NB4 (cell line): ENCODE data around the gene WSB1.

Experiments used
- DNase-seq: peaks from one replicate; pipeline ENCODE4 v3.0.0; 2010; ENCODE audit warnings: low read depth
- H3K4me3 ChIP-seq: one replicate; pipeline ENCODE4 v1.5.1; 2011; ENCODE audit warnings: mild to moderate bottlenecking, low read depth, low read length, moderate library complexity
- MAX ChIP-seq: IDR thresholded peaks from 2 replicates; pipeline ENCODE4 v1.6.1; 2011; ENCODE audit warnings: low read depth, low read length
- MYC ChIP-seq: IDR thresholded peaks from 2 replicates; pipeline ENCODE4 v1.6.1; 2011; ENCODE audit warnings: low read depth, low read length
- POLR2A ChIP-seq: IDR thresholded peaks from 2 replicates; pipeline ENCODE4 v1.6.1; 2011; ENCODE audit warnings: mild to moderate bottlenecking; ENCODE audit not compliant: insufficient read length; ENCODE audit errors: extremely low read depth
- TF ChIP-seq, protein P1 (sequence below): IDR thresholded peaks from one replicate; pipeline ENCODE4 v1.5.1; 2012; ENCODE audit warnings: low read depth, low read length

WSB1 gene, protein sequence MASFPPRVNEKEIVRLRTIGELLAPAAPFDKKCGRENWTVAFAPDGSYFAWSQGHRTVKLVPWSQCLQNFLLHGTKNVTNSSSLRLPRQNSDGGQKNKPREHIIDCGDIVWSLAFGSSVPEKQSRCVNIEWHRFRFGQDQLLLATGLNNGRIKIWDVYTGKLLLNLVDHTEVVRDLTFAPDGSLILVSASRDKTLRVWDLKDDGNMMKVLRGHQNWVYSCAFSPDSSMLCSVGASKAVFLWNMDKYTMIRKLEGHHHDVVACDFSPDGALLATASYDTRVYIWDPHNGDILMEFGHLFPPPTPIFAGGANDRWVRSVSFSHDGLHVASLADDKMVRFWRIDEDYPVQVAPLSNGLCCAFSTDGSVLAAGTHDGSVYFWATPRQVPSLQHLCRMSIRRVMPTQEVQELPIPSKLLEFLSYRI

GRCh38 chr17:27293898-27294688 lies at the start of gene WSB1:
WSB1 (plus strand) TSS chr17:27294114; CDS start chr17:27294396, 282 bp downstream.
- DNase-seq: peak; percentile 94
- TF ChIP-seq POLR2A: peak; percentile 99
- TF ChIP-seq MYC: peak; percentile 52; the same call in 1 of the 2 replicates
- TF ChIP-seq MAX: peak; percentile 84
- TF ChIP-seq, protein P1, sequence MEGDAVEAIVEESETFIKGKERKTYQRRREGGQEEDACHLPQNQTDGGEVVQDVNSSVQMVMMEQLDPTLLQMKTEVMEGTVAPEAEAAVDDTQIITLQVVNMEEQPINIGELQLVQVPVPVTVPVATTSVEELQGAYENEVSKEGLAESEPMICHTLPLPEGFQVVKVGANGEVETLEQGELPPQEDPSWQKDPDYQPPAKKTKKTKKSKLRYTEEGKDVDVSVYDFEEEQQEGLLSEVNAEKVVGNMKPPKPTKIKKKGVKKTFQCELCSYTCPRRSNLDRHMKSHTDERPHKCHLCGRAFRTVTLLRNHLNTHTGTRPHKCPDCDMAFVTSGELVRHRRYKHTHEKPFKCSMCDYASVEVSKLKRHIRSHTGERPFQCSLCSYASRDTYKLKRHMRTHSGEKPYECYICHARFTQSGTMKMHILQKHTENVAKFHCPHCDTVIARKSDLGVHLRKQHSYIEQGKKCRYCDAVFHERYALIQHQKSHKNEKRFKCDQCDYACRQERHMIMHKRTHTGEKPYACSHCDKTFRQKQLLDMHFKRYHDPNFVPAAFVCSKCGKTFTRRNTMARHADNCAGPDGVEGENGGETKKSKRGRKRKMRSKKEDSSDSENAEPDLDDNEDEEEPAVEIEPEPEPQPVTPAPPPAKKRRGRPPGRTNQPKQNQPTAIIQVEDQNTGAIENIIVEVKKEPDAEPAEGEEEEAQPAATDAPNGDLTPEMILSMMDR: peak; percentile 1
- H3K4me3 ChIP-seq: peak within 1 kb of the TSS; percentile 94

- peak; percentile 99 for DNase-seq
- peak; percentile 92 for TF ChIP-seq MYC
- peak; percentile 94 for TF ChIP-seq MAX
- TF ChIP-seq, protein P1: no peak
- TF ChIP-seq POLR2A: peak; percentile 66
- peak overlapping the region; percentile 60 for H3K4me3 ChIP-seq
Observed at GRCh38 chr17:27244491-27245223, 49.3 kb upstream of the WSB1 start.

DNA sequence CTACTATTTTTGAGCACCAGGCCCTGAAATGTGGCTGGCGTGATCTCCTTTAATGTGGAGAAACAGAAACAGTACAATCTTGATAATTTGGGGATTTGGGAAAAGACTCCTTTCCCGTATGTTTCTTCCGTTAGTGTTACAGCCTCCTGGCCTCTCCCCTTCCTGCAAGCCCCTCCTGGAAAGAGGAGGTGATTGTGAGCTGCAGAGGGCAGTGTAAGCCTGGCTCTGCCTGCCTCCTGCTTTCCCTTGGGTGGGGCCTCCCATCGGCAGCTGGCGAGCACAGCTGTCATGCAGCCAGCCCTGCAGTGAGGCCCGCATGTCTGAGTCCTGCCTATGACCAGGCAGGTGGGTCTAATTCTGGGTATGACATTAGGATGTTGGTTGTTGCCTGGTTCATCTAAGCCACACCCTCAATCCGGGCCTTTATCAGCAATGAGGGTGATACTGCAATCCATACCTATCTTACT lies 48.7 kb upstream of the WSB1 start:
- DNase-seq: peak; percentile 96
- H3K4me3 ChIP-seq: peak overlapping the region; percentile 60

DNA sequence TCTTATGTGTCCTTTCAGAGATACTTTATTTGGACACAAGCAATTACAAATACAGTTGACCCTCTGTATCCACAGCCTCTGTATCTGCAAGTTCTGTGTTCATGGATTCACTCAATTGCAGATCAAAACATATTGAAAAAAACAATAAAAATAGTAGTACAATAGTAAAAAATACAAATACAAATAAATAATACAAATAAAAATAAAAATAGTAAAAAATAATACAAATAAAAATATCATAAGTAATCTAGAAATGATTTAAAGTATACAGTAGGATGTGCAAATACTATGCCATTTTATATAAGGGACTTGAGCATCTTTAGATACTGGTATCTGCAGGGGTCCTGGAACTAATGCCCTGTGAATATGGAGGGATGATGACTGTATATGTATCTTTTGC lies 47.4 kb upstream of the WSB1 start:
- no peak overlapping the region for H3K4me3 ChIP-seq
- TF ChIP-seq, protein P1: no peak
- TF ChIP-seq MYC: no peak
- TF ChIP-seq POLR2A: no peak
- no peak for TF ChIP-seq MAX
- no peak for DNase-seq

More for the DNA sequence above, 48.7 kb upstream of the WSB1 start:
- TF ChIP-seq, protein P1: peak; percentile 59
- TF ChIP-seq MYC: peak; percentile 73
- peak; percentile 76 for TF ChIP-seq MAX
- TF ChIP-seq POLR2A: no peak
